ENCODE measurements around the gene UNC5B. TPM values are rescaled to one million over a fixed set of nuclear protein-coding genes. Genes with fewer than 3 reads are reported as not detected.

UNC5B gene
- total RNA-seq, 1 donor from 2014 or later: 6.3 TPM

DNA sequence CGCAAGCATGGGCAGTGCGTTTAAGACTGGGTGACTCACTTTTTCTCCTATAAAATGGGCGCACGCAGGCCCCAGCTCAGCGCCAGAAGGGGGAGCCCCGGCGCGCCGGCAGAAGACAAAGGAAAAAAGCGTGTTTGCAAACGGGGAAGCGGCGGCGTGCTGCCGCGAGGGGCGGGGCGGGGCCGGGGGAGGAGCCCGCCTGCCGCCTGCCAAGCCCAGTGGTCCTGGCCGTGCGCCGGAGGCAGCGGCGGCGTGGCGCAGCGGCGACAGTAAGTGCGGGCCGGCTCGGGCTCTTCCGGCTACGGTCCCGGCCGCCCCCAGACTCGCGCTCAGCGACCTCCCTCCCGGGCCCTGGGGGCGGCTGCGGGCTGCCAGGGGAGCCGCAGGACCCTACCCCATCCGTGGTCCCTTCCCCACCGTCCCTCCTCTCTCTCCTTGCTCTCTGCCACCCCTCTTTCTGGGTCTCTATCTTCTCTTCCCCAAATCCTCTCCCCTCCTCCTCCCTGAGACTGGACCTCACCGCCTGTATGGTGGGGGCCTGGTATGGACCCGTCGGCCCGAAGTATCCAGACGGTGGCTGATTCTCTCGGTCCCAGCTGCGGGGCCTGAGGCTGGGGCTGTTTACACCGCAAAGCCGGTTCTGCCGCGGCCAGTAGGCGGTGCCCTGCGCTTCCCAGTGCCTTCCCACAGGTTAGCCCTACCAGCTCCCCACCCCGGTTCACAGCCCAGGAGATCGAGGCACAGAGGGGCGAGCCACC, 106.9 kb downstream of the UNC5B start, which contains the start of gene SLC29A3:
SLC29A3 (plus strand) TSS at position 218 of the 758 bp plus-strand sequence; CDS start at position 269, 51 bp downstream.
- Histone ChIP-seq H3K9me3 (ENCODE audit: control insufficient read depth in 3 of 3, low read length in 3 of 3) (no peaks in the 10 kb centered on the region), H3K4me3 (ENCODE audit: low read length in 3 of 3) (peak within 1 kb of the TSS; percentile 70 to 85 (median 81)), H3K27me3 (ENCODE audit: control insufficient read depth in 3 of 3, insufficient read depth in 3 of 3, low read length in 3 of 3) (no peaks in the 10 kb centered on the region), H3K36me3 (ENCODE audit: control insufficient read depth in 3 of 3, insufficient read depth in 3 of 3, low read length in 3 of 3) (peaks cover 0 to 7% (median 0%) of the 10 kb centered on the region in 3 donors), H3K4me1 (ENCODE audit: control insufficient read depth in 3 of 3, insufficient read depth in 3 of 3, low read length in 3 of 3) (peaks cover 10 to 15% (median 13%) of the 10 kb centered on the region in 3 donors), H3K9ac (ENCODE audit: low read depth in 1 of 3, low read length in 3 of 3) (peak within 1 kb of the TSS; percentile 61 to 91 (median 87)), H3K27ac (ENCODE audit: low read depth, low read length) (peak within 1 kb of the TSS; percentile 23)

DNA sequence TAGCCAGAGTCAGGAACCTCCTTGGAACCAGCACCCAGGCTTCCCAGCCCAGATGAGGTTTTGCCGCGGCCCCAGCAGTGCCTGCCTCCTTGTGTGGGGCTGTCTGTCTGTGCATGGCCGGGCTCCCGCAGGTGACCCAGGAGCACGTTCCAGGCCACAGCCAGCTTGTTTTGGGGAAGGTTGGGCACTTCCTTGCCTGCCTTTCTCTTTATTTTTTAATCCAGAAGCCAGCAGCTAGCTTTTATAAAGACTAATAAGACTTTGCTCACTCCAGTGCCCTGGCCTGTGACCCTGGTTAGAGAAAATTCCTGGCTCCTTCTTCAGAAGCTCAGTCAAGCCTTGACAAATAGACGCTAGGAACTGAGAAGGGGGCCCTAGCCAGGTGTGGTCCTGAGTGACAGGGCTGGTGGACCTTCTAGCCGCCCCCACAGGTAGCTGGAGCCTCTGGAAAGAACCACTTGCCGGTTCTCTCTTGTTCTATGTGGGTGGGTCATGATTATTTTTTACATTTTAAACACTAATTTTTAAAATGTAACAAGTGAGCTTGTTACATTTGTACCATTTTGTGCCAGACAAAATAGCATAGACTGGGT, 107.5 kb downstream of the UNC5B start:
- Histone ChIP-seq H3K4me1 (ENCODE audit: control insufficient read depth in 3 of 3, insufficient read depth in 3 of 3, low read length in 3 of 3) (peaks cover 10 to 13% (median 10%) of the 10 kb centered on the region in 3 donors), H3K9ac (ENCODE audit: low read depth in 1 of 3, low read length in 3 of 3) (peak overlapping the region; percentile 20 to 91 (median 87)), H3K36me3 (ENCODE audit: control insufficient read depth in 3 of 3, insufficient read depth in 3 of 3, low read length in 3 of 3) (peaks cover 0 to 7% (median 0%) of the 10 kb centered on the region in 3 donors), H3K4me3 (ENCODE audit: low read length in 3 of 3) (peak overlapping the region; percentile 70 to 85 (median 81)), H3K27ac (ENCODE audit: low read depth, low read length) (peak overlapping the region; percentile 23), H3K9me3 (ENCODE audit: control insufficient read depth in 3 of 3, low read length in 3 of 3) (no peaks in the 10 kb centered on the region), H3K27me3 (ENCODE audit: control insufficient read depth in 3 of 3, insufficient read depth in 3 of 3, low read length in 3 of 3) (no peaks in the 10 kb centered on the region)

DNA sequence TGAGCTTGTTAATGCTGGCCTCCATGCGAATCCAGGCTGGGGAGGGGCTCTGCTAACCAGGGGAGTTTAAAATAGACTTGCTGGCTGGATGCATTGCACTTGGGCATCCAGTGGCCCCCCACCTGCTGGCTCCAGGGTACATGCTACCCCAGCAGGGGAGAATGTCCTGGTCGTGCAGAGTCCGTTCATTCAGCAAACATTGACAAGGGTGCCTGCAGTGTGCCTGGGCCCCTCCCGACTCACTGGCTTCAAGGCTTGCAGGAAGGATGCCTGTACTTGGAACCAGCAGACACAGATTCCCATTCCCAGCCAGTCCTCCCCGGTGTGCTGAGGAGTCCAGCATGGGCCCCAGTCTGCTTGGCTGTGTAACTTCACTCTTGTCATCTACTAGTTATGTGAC, 108.2 kb downstream of the UNC5B start:
- peaks cover 0 to 7% (median 0%) of the 10 kb centered on the region in 3 donors for H3K36me3 ChIP-seq (ENCODE audit: control insufficient read depth in 3 of 3, insufficient read depth in 3 of 3, low read length in 3 of 3)
- peaks cover 10 to 13% (median 11%) of the 10 kb centered on the region in 3 donors for H3K4me1 ChIP-seq (ENCODE audit: control insufficient read depth in 3 of 3, insufficient read depth in 3 of 3, low read length in 3 of 3)
- H3K4me3 ChIP-seq (ENCODE audit: low read length in 3 of 3): no peak overlapping the region
- H3K9ac ChIP-seq (ENCODE audit: low read depth in 1 of 3, low read length in 3 of 3): peak overlapping the region in 1 of 3 donors; percentile 8
- H3K27me3 ChIP-seq (ENCODE audit: control insufficient read depth in 3 of 3, insufficient read depth in 3 of 3, low read length in 3 of 3): no peaks in the 10 kb centered on the region
- no peaks in the 10 kb centered on the region for H3K9me3 ChIP-seq (ENCODE audit: control insufficient read depth in 3 of 3, low read length in 3 of 3)
- H3K27ac ChIP-seq (ENCODE audit: low read depth, low read length): no peak overlapping the region

DNA sequence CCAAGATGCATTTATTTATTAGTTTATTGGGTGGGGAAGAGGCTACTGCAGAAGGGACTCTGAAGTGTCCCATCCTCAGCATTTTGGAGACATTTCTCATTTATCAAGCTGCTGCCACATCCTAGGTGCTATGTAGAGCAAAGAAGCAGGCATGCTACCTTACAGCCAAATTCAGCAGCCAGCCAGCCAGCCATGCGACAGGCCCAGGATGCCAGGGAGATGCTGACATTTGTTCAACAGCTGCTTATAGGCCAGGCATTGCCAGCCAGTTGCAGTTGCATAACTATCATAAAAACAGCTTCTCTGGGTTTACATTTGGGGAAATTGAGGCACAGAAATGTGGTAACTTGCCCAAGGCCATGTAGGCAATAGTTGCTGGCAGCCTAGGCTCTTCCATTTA, 109.0 kb downstream of the UNC5B start:
- H3K27ac ChIP-seq (ENCODE audit: low read depth, low read length): no peak overlapping the region
- no peaks in the 10 kb centered on the region for H3K27me3 ChIP-seq (ENCODE audit: control insufficient read depth in 3 of 3, insufficient read depth in 3 of 3, low read length in 3 of 3)
- no peaks in the 10 kb centered on the region for H3K9me3 ChIP-seq (ENCODE audit: control insufficient read depth in 3 of 3, low read length in 3 of 3)
- peaks cover 15 to 19% (median 16%) of the 10 kb centered on the region in 3 donors for H3K4me1 ChIP-seq (ENCODE audit: control insufficient read depth in 3 of 3, insufficient read depth in 3 of 3, low read length in 3 of 3)
- no peak overlapping the region for H3K9ac ChIP-seq (ENCODE audit: low read depth in 1 of 3, low read length in 3 of 3)
- no peak overlapping the region for H3K4me3 ChIP-seq (ENCODE audit: low read length in 3 of 3)
- H3K36me3 ChIP-seq (ENCODE audit: control insufficient read depth in 3 of 3, insufficient read depth in 3 of 3, low read length in 3 of 3): peaks cover 0 to 7% (median 0%) of the 10 kb centered on the region in 3 donors

DNA sequence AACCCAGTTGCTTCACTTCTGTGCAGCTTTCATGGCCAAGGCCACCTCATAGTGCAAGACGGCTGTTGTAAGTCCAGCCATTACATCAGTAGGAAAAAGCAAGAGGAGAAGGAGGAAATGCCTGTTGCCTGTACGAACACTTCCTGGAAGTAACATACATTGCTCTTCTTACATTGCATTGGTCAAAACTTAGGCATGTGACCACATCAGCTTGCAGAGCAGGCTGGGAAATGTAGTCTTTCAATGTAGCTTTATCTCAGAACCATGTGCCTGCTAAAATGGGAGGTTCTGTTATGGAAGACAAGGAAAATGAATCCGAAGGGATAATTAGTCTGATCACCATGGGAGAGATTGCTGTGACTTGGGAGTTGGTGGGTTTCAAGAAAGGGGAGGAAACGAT, 111.0 kb downstream of the UNC5B start:
- H3K27ac ChIP-seq (ENCODE audit: low read depth, low read length): no peak overlapping the region
- no peak overlapping the region for H3K4me3 ChIP-seq (ENCODE audit: low read length in 3 of 3)
- H3K9ac ChIP-seq (ENCODE audit: low read depth in 1 of 3, low read length in 3 of 3): no peak overlapping the region
- peaks cover 0 to 7% (median 0%) of the 10 kb centered on the region in 3 donors for H3K36me3 ChIP-seq (ENCODE audit: control insufficient read depth in 3 of 3, insufficient read depth in 3 of 3, low read length in 3 of 3)
- peaks cover 17 to 21% (median 20%) of the 10 kb centered on the region in 3 donors for H3K4me1 ChIP-seq (ENCODE audit: control insufficient read depth in 3 of 3, insufficient read depth in 3 of 3, low read length in 3 of 3)
- H3K9me3 ChIP-seq (ENCODE audit: control insufficient read depth in 3 of 3, low read length in 3 of 3): no peaks in the 10 kb centered on the region
- H3K27me3 ChIP-seq (ENCODE audit: control insufficient read depth in 3 of 3, insufficient read depth in 3 of 3, low read length in 3 of 3): no peaks in the 10 kb centered on the region

DNA sequence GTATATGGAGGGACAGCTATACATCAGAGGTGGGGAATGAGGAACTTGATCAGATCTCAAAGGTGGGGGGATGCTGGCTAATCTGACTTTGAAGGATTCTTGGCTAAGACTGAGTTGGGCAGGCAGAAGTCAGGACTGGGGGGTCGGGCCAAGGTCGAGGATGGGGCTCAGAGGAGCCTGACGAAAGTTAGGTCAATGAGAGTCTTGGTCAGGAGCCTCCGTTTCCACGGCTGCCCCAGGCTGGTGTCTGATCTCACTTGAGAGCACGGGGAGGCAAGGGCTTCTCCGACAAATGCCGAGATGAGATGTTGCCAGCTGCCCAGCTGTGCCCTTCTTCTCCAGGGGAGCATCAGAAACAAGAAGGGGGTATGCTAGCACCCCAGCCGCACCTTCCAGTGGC, 112.4 kb downstream of the UNC5B start:
- Histone ChIP-seq H3K4me1 (ENCODE audit: control insufficient read depth in 3 of 3, insufficient read depth in 3 of 3, low read length in 3 of 3) (peaks cover 10 to 15% (median 11%) of the 10 kb centered on the region in 3 donors), H3K27me3 (ENCODE audit: control insufficient read depth in 3 of 3, insufficient read depth in 3 of 3, low read length in 3 of 3) (no peaks in the 10 kb centered on the region), H3K9me3 (ENCODE audit: control insufficient read depth in 3 of 3, low read length in 3 of 3) (no peaks in the 10 kb centered on the region), H3K9ac (ENCODE audit: low read depth in 1 of 3, low read length in 3 of 3) (no peak overlapping the region), H3K27ac (ENCODE audit: low read depth, low read length) (no peak overlapping the region), H3K36me3 (ENCODE audit: control insufficient read depth in 3 of 3, insufficient read depth in 3 of 3, low read length in 3 of 3) (peaks cover 0 to 7% (median 0%) of the 10 kb centered on the region in 3 donors), H3K4me3 (ENCODE audit: low read length in 3 of 3) (no peak overlapping the region)

DNA sequence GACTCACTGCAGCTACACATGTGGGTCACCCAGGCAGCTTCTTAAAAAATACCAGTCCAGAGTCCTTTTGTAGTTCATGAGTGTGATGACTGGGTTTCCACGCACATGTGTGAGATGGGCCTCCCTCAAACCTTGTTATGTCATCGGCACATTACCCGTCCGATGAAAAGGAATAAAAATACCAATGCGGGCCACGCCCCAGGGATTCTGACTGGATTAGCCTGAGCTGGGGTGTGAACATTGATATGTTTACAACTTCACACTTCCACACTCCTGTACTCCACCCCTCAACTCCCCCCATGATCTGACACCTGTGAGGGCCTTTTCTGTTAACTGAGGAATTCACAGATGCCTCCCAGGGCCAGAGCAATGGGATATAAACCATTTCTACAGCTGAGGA, 112.9 kb downstream of the UNC5B start:
- H3K9me3 ChIP-seq (ENCODE audit: control insufficient read depth in 3 of 3, low read length in 3 of 3): no peaks in the 10 kb centered on the region
- peaks cover 0 to 7% (median 0%) of the 10 kb centered on the region in 3 donors for H3K36me3 ChIP-seq (ENCODE audit: control insufficient read depth in 3 of 3, insufficient read depth in 3 of 3, low read length in 3 of 3)

DNA sequence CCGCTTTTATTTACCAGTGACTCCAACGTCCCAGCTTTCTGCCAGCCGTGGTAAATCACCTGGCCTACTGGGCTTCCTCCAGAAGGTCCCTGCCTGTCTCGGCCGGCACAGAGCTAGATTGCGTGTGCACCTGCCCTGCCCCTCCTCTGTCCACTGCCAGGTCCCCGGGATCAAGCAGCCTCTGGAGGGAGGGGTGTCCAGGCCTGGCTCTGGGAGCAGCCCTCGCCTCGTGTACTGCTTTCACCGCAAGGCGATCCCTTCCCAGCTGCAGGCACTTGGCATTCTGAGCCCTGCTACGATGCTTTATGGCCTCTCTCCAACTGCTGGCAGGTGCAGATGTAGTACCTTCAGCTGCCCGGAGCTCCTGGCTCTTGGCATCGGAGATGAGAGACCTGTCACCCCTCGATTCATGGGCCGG, 114.1 kb downstream of the UNC5B start:
- no peak overlapping the region for H3K9ac ChIP-seq (ENCODE audit: low read depth in 1 of 3, low read length in 3 of 3)
- no peaks in the 10 kb centered on the region for H3K27me3 ChIP-seq (ENCODE audit: control insufficient read depth in 3 of 3, insufficient read depth in 3 of 3, low read length in 3 of 3)
- H3K27ac ChIP-seq (ENCODE audit: low read depth, low read length): no peak overlapping the region
- H3K4me1 ChIP-seq (ENCODE audit: control insufficient read depth in 3 of 3, insufficient read depth in 3 of 3, low read length in 3 of 3): peaks cover 7 to 12% (median 8%) of the 10 kb centered on the region in 3 donors
- peaks cover 0 to 7% (median 0%) of the 10 kb centered on the region in 3 donors for H3K36me3 ChIP-seq (ENCODE audit: control insufficient read depth in 3 of 3, insufficient read depth in 3 of 3, low read length in 3 of 3)
- H3K4me3 ChIP-seq (ENCODE audit: low read length in 3 of 3): peak overlapping the region in 1 of 3 donors; percentile 2
- no peaks in the 10 kb centered on the region for H3K9me3 ChIP-seq (ENCODE audit: control insufficient read depth in 3 of 3, low read length in 3 of 3)

More for the DNA sequence above, 112.9 kb downstream of the UNC5B start:
- Histone ChIP-seq H3K4me1 (ENCODE audit: control insufficient read depth in 3 of 3, insufficient read depth in 3 of 3, low read length in 3 of 3) (peaks cover 8 to 12% (median 9%) of the 10 kb centered on the region in 3 donors), H3K27me3 (ENCODE audit: control insufficient read depth in 3 of 3, insufficient read depth in 3 of 3, low read length in 3 of 3) (no peaks in the 10 kb centered on the region), H3K9ac (ENCODE audit: low read depth in 1 of 3, low read length in 3 of 3) (no peak overlapping the region), H3K4me3 (ENCODE audit: low read length in 3 of 3) (no peak overlapping the region), H3K27ac (ENCODE audit: low read depth, low read length) (no peak overlapping the region)

DNA sequence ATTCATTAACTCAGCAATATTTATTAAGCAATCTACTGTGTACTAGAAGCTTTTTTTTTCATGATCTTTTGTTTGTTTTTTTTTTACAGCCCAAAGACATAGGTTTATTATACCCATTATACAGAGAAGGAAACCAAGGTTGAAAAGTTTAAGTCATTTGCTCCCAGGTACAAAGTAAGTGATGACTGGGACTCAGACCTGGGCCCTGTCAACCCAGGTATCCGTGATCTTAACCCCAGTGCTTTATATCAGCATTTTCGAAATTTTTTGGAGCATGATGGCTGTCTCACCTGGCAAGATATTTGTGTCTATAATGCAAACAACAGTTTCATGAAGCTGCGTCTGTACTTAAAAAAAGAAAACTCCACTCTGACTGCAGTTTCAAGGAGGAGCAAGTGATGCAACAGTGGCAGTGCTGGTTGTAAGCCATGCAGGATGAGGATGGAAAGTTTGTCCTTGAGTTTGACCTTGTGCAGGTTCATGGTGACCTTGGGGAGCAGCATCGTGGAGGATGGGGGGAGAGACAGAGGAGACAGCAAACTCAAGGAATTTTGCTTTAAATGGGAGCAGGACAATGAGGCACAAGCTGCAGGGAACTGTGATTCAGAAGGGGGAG, 118.5 kb downstream of the UNC5B start:
- Histone ChIP-seq H3K9me3 (ENCODE audit: control insufficient read depth in 3 of 3, low read length in 3 of 3) (no peaks in the 10 kb centered on the region), H3K36me3 (ENCODE audit: control insufficient read depth in 3 of 3, insufficient read depth in 3 of 3, low read length in 3 of 3) (no peaks in the 10 kb centered on the region), H3K4me3 (ENCODE audit: low read length in 3 of 3) (no peak overlapping the region), H3K4me1 (ENCODE audit: control insufficient read depth in 3 of 3, insufficient read depth in 3 of 3, low read length in 3 of 3) (peaks cover 7 to 8% (median 7%) of the 10 kb centered on the region in 3 donors), H3K27me3 (ENCODE audit: control insufficient read depth in 3 of 3, insufficient read depth in 3 of 3, low read length in 3 of 3) (no peaks in the 10 kb centered on the region), H3K27ac (ENCODE audit: low read depth, low read length) (no peak overlapping the region), H3K9ac (ENCODE audit: low read depth in 1 of 3, low read length in 3 of 3) (no peak overlapping the region)

Data from skeletal muscle tissue (tissue), 4 donors.